H1 (cell line): ENCODE results near the gene DLEC1. TPM values are rescaled to one million over a fixed set of nuclear protein-coding genes. Genes with fewer than 3 reads are reported as not detected.

Experiments used
- CTCF ChIA-PET: fragments of 300-600 bp; sonication (Branson Sonifier 250); formaldehyde crosslinking; loops from one replicate; lab custom pipeline; 2021; ENCODE audit not compliant: partially characterized antibody; lab: Charles Lee
- POLR2A ChIA-PET: fragments of 300-600 bp; sonication (Branson Sonifier 250); formaldehyde crosslinking; loops from one replicate; lab custom pipeline; 2021; ENCODE audit warnings: inconsistent platforms; ENCODE audit not compliant: partially characterized antibody; lab: Charles Lee
- DNase-seq, 2 experiments: peaks; one replicate each; pipeline versions ENCODE4 v3.0.0 to v3.0.0-alpha.2; 2010 to 2022; ENCODE audit warnings: low spot score in 2 of 2, low read depth in 1 of 2, mixed read lengths in 1 of 2
- FAIRE-seq: peaks from 2 replicates; lab custom pipeline; 2011; peaks lifted over from hg19 to GRCh38; lab: Jason Lieb, UNC
- H2AFZ ChIP-seq: 2 replicates; pipeline ENCODE4 v1.8.1; 2012; ENCODE audit warnings: low read length, inconsistent platforms
- H2AK5ac ChIP-seq: 2 replicates; pipeline ENCODE4 v1.6.1; 2013; ENCODE audit warnings: low read depth, low read length
- H2BK120ac ChIP-seq: replicated peaks from 2 replicates; pipeline ENCODE3; 2013; ENCODE audit warnings: low read depth, low read length, inconsistent platforms
- H2BK12ac ChIP-seq: 2 replicates; pipeline ENCODE4 v1.6.1; 2013; ENCODE audit warnings: low read depth, low read length
- H2BK15ac ChIP-seq: 2 replicates; pipeline ENCODE4 v1.6.1; 2013; ENCODE audit warnings: low read length
- H2BK20ac ChIP-seq: 2 replicates; pipeline ENCODE4 v1.6.1; 2013; ENCODE audit warnings: low read length
- H2BK5ac ChIP-seq: 2 replicates; pipeline ENCODE4 v1.6.1; 2013; ENCODE audit warnings: low read depth, low read length
- H3K14ac ChIP-seq: 2 replicates; pipeline ENCODE4 v1.6.1; 2013; ENCODE audit warnings: inconsistent platforms; ENCODE audit not compliant: insufficient read length
- H3K18ac ChIP-seq: 2 replicates; pipeline ENCODE4 v1.6.1; 2013; ENCODE audit warnings: low read length; ENCODE audit errors: extremely low read depth
- H3K23ac ChIP-seq: 2 replicates; pipeline ENCODE4 v1.6.1; 2013; ENCODE audit warnings: inconsistent platforms; ENCODE audit not compliant: insufficient read length
- H3K23me2 ChIP-seq: 2 replicates; pipeline ENCODE4 v1.6.1; 2013; ENCODE audit warnings: low read depth, low read length
- H3K27ac ChIP-seq: 2 replicates; pipeline ENCODE4 v1.6.1; 2011; ENCODE audit warnings: low read depth, low read length, inconsistent platforms
- H3K27me3 ChIP-seq, 4 experiments: replicated peaks in 1 of 4; 1 replicate in 1 of 4; 2 replicates in 3 of 4; pipeline versions ENCODE4 v1.6.1 to v1.8.1; 2011 to 2013; ENCODE audit warnings: low read length in 3 of 4, mild to moderate bottlenecking in 3 of 4, inconsistent platforms in 2 of 4, mixed read lengths in 2 of 4, moderate library complexity in 1 of 4; ENCODE audit not compliant: control insufficient read depth in 3 of 4, insufficient read depth in 3 of 4; ENCODE audit errors: extremely low read depth in 1 of 4
- H3K36me3 ChIP-seq, 4 experiments: 2 replicates each; pipeline versions ENCODE4 v1.6.1 to v1.8.1; 2011 to 2013; ENCODE audit warnings: mild to moderate bottlenecking in 4 of 4, low read length in 3 of 4, moderate library complexity in 2 of 4, control low read depth in 1 of 4, inconsistent platforms in 1 of 4; ENCODE audit not compliant: insufficient read depth in 4 of 4, control insufficient read depth in 2 of 4
- H3K4ac ChIP-seq: replicated peaks from 2 replicates; pipeline ENCODE3; 2013; ENCODE audit warnings: low read length, low read depth, mixed read lengths, inconsistent platforms; ENCODE audit not compliant: insufficient read length
- H3K4me1 ChIP-seq, 4 experiments: replicated peaks in 1 of 4; 1 replicate in 1 of 4; 2 replicates in 3 of 4; pipeline versions ENCODE4 v1.6.1 to v1.8.1; 2011 to 2013; ENCODE audit warnings: low read length in 3 of 4, inconsistent platforms in 2 of 4, mixed read lengths in 1 of 4; ENCODE audit not compliant: insufficient read depth in 4 of 4, control insufficient read depth in 3 of 4
- H3K4me2 ChIP-seq, 2 experiments: 2 replicates each; pipeline versions ENCODE4 v1.6.1 to v1.8.1; 2011 to 2013; ENCODE audit warnings: low read depth in 2 of 2, low read length in 2 of 2, control low read depth in 1 of 2, inconsistent platforms in 1 of 2, mild to moderate bottlenecking in 1 of 2; ENCODE audit not compliant: insufficient read depth in 1 of 2
- H3K4me3 ChIP-seq, 4 experiments: fragments of 200-600, 300-600 bp in 1 of 4; sonication (generic), shearing (Covaris generic), sonication (Bioruptor Twin) in 1 of 4; 2 replicates each; pipeline versions ENCODE4 v1.5.1 to v1.8.1; 2011 to 2016; ENCODE audit warnings: low read length in 4 of 4, low read depth in 3 of 4, control low read depth in 2 of 4, inconsistent platforms in 2 of 4, mild to moderate bottlenecking in 2 of 4, mixed read lengths in 1 of 4, moderate library complexity in 1 of 4; ENCODE audit not compliant: insufficient read depth in 2 of 4; ENCODE audit errors: extremely low read depth in 1 of 4
- H3K56ac ChIP-seq: replicated peaks from 2 replicates; pipeline ENCODE3; 2013; ENCODE audit warnings: low read depth, mild to moderate bottlenecking, mixed read lengths, low read length, inconsistent platforms; ENCODE audit not compliant: insufficient read length
- H3K79me1 ChIP-seq: 2 replicates; pipeline ENCODE4 v1.6.1; 2013; ENCODE audit warnings: low read depth, low read length, control low read depth
- H3K79me2 ChIP-seq, 2 experiments: 2 replicates each; pipeline versions ENCODE4 v1.6.1 to v1.8.1; 2012 to 2013; ENCODE audit warnings: low read length in 2 of 2, mild to moderate bottlenecking in 2 of 2, inconsistent platforms in 1 of 2; ENCODE audit not compliant: insufficient read depth in 2 of 2, control insufficient read depth in 1 of 2
- H3K9ac ChIP-seq, 4 experiments: replicated peaks in 1 of 4; 1 replicate in 1 of 4; 2 replicates in 3 of 4; pipeline versions ENCODE4 v1.6.1 to v1.8.1; 2011 to 2013; ENCODE audit warnings: low read depth in 3 of 4, low read length in 3 of 4, control low read depth in 2 of 4, mild to moderate bottlenecking in 2 of 4, moderate library complexity in 2 of 4, inconsistent platforms in 1 of 4; ENCODE audit errors: extremely low read depth in 1 of 4
- H3K9me3 ChIP-seq, 2 experiments: 2 replicates each; pipeline versions ENCODE4 v1.6.1 to v1.8.1; 2012 to 2013; ENCODE audit warnings: mild to moderate bottlenecking in 2 of 2, moderate library complexity in 2 of 2, control low read depth in 1 of 2, inconsistent platforms in 1 of 2, low read depth in 1 of 2, low read length in 1 of 2, mixed read lengths in 1 of 2; ENCODE audit not compliant: insufficient read depth in 2 of 2
- H4K20me1 ChIP-seq, 2 experiments: replicated peaks in 1 of 2; 2 replicates each; pipeline versions ENCODE3 to v1.8.1; 2011 to 2013; ENCODE audit warnings: inconsistent platforms in 2 of 2, low read length in 2 of 2, mild to moderate bottlenecking in 1 of 2; ENCODE audit not compliant: insufficient read depth in 2 of 2, control insufficient read depth in 1 of 2
- H4K5ac ChIP-seq: 2 replicates; pipeline ENCODE4 v1.6.1; 2013; ENCODE audit warnings: low read length, low read depth, mixed read lengths, inconsistent platforms; ENCODE audit not compliant: insufficient read length
- H4K8ac ChIP-seq: 2 replicates; pipeline ENCODE4 v1.8.0; 2013; ENCODE audit warnings: mild to moderate bottlenecking, moderate library complexity, low read length, inconsistent platforms; ENCODE audit not compliant: insufficient read depth; ENCODE audit errors: extremely low read depth
- H4K91ac ChIP-seq: replicated peaks from 2 replicates; pipeline ENCODE3; 2013; ENCODE audit warnings: low read length, mixed read lengths, inconsistent platforms; ENCODE audit not compliant: insufficient read length
- CBX5 ChIP-seq: fragments of 300-800, 300-1000 bp; sonication (generic); IDR thresholded peaks from 2 replicates; pipeline ENCODE4 v1.7.1; 2016; ENCODE audit warnings: antibody characterized with exemption, low read length, low read depth
- CHD2 ChIP-seq: IDR thresholded peaks from 2 replicates; pipeline ENCODE4 v1.6.1; 2012; ENCODE audit warnings: low read length, improper control_type of control experiment
- CREB1 ChIP-seq: IDR thresholded peaks from 2 replicates; pipeline ENCODE4 v1.6.1; 2012; ENCODE audit warnings: inconsistent platforms
- JUN ChIP-seq: IDR thresholded peaks from 2 replicates; pipeline ENCODE4 v1.6.1; 2011; ENCODE audit warnings: low read depth, mild to moderate bottlenecking, improper control_type of control experiment, low read length
- WGBS, 2 experiments: shearing (Covaris generic) in 1 of 2; methylation state at CpG; one replicate each; pipeline versions ENCODE4 v1.1.6 to v1.1.7; 2013 to 2015; ENCODE audit warnings: low lambda C conversion rate in 2 of 2, mixed read lengths in 2 of 2, inconsistent platforms in 1 of 2, low coverage in 1 of 2, missing lambda C conversion rate in 1 of 2; ENCODE audit not compliant: insufficient replicate concordance in 2 of 2, insufficient coverage in 1 of 2, insufficient read length in 1 of 2; ENCODE audit errors: extremely low coverage in 1 of 2, missing lambda C conversion rate in 1 of 2; 5-methylcytosine and 5-hydroxymethylcytosine counted together
- polyA plus RNA-seq, 7 experiments: library from polyadenylated mRNA; depleted of rRNA in 3 of 7; stranded (reverse) in 5 of 7; unstranded in 2 of 7; fragments of >200 nt in 5 of 7; fragments of 200-250 nt in 2 of 7; gene quantifications; 1 replicate in 5 of 7; 2 replicates in 1 of 7; 4 replicates in 1 of 7; pipeline versions ENCODE4 v1.2.1 to v1.2.3, GENCODE V29; 2011 to 2013; ENCODE audit warnings: missing spikeins in 2 of 7, mixed read lengths in 2 of 7
- total RNA-seq: library from RNA; stranded (reverse); fragmentation: NEBNext Ultra II Directional; extraction: Animal tissue kit (Norgen Biotek cat#: 25700); gene quantifications from 2 replicates; pipeline ENCODE4 v1.2.1, GENCODE V29; 2021

Gene DLEC1
- total and polyA plus RNA-seq, 2 of the 8 experiments (the other 6 are each of a cell fraction or from before 2014, with no cell fraction given): 0.26 to 0.76 TPM

DNA sequence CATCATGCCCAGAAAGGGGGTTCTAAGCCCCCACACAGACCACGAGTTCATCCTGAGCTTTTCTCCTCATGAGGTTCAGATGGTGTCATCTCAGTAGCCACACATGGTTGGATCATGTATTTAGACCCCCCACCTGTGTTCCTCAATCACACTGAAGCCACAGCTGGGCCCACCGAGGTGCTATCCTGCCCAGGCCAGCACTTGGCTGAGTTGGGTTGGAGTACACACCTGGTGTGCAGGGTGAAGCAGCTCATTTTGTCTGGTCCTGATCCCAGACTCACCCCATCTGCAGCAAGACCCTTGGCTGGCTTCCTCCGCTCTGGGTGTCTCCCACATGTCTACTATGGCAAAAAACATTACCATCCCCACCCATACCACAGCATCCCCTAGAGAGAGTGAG, 56.0 kb downstream of the DLEC1 start:
- Histone ChIP-seq H2AK5ac (no peak overlapping the region), H4K8ac (no peak overlapping the region), H3K9ac (no peak overlapping the region), H2BK5ac (no peak overlapping the region), H3K56ac (no peak overlapping the region), H3K18ac (no peak overlapping the region), H2BK120ac (no peak overlapping the region), H3K4me3 (no peak overlapping the region), H3K9me3 (no peaks in the 10 kb centered on the region), H2BK15ac (0 out of 2 replicates have a peak overlapping the region, but pooled peaks have one; percentile 46), H3K4me2 (no peak overlapping the region), H3K79me2 (no peaks in the 10 kb centered on the region), H3K27me3 (peaks cover 0 to 2% (median 0%) of the 10 kb centered on the region in 4 experiments; a peak in 1 of 7 replicates), H2BK20ac (no peak overlapping the region), H3K27ac (no peak overlapping the region), H4K20me1 (no peaks in the 10 kb centered on the region), H3K4me1 (peaks cover 2 to 11% (median 3%) of the 10 kb centered on the region in 4 experiments; a peak in 6 of 7 replicates), H3K23me2 (no peaks in the 10 kb centered on the region), H3K79me1 (no peaks in the 10 kb centered on the region), H3K14ac (no peak overlapping the region), H3K4ac (no peak overlapping the region), H2BK12ac (no peak overlapping the region), H2AFZ (no peak overlapping the region), H4K91ac (no peak overlapping the region), H4K5ac (no peak overlapping the region), H3K36me3 (no peaks in the 10 kb centered on the region), H3K23ac (no peak overlapping the region)
- WGBS, 2 experiments: 87% methylated on average over 3 of the region's 3 CpGs; no CpG with 5 or more reads in 1 of the 2 experiments
- no peak for DNase-seq
- FAIRE-seq: no peak
- ChIA-PET POLR2A (no interaction called here), CTCF (interaction anchor here (0.5 to 4.0 kb wide), 5 partner anchors 9 to 820 kb away, joined by 3 to 10 read pairs (median 4); no protein-coding TSS in a partner anchor)
- TF ChIP-seq CREB1 (no peak), JUN (no peak), CBX5 (no peak), CHD2 (no peak)
